ENCODE data around the gene ANKMY1. TPM values are rescaled to one million over a fixed set of nuclear protein-coding genes. Genes with fewer than 3 reads are reported as not detected.

ANKMY1 gene
- total and polyA plus RNA-seq, 2 of the 8 experiments (the other 6 are each of a cell fraction or from before 2014, with no cell fraction given): 4.5 to 4.8 TPM

DNA sequence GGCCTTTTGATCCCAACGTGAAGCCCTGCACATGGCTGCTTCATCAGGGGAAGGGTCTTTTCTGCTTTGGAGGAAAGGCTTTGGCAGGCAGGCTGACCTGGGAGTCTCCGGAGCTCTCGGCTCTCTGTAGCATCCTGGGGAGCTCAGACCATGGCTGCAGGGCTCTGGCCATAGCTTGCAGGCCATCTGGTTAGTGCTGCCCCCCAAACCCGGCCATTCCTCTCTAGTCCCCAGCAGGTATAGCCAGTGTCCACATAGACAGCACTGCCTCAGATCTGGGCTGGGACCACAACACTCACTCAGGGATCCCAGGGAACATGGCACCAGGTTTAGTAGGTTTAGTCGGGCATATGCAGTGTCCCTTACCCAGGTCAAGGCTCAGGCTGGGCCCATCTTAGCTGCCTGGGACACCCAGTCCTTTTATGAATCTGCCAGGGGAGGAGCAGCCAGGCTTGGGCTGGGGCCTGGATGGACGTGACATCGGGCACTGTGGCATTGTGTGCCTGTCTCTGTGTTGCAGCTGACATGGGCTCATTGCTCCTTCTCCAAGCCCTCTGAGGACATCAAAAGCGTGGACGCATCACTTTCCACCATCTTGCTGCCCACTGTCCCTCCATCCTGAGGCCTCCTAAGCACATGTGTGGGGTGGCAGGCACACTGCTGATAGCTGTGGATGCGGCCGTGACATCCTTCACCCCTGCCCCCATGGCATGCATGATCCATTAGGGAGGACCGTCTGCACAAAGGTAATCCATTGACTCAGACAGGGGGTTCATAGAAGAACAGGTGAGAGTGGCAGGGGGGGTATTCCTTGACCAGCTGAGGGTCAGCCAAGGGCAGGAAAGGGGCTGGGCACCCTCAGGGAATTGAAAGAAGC, 48.3 kb upstream of the ANKMY1 start (continued):
- TF ChIP-seq RNF2 (IDR thresholded peaks at IDR 0.05; ENCODE audit: borderline replicate concordance, low read depth, low read length, missing control alignments, poor library complexity, severe bottlenecking): no peak
